Mucosa of descending colon (tissue), 3 donors: ENCODE data around the gene TSPAN17. TPM values are rescaled to one million over a fixed set of nuclear protein-coding genes. Genes with fewer than 3 reads are reported as not detected.
A peak's percentile ranks its signal among the peaks of the same experiment; 100 is the strongest.
"Not testable (repeated sequence)": the region's sequence is repeated elsewhere in the genome, so short reads cannot be mapped to it uniquely, and the experiment has no call there.

Source experiments
- ATAC-seq: fragments of 200-7000 bp; cut with Tn5 transposase; one replicate; pipeline ENCODE4 v1.9.1; 2020; ENCODE audit warnings: mild to moderate bottlenecking, moderate library complexity
- DNase-seq, 3 donors: peaks; one replicate each; pipeline ENCODE4 v3.0.0-alpha.2; 2020
- H3K36me3 ChIP-seq: fragments of 200-600 bp; one replicate; pipeline ENCODE4 v1.8.0; 2021; ENCODE audit warnings: low read depth, mild to moderate bottlenecking
- H3K4me1 ChIP-seq: fragments of 200-600 bp; one replicate; pipeline ENCODE4 v1.8.0; 2021; ENCODE audit warnings: low read depth, mild to moderate bottlenecking
- H3K4me3 ChIP-seq: fragments of 200-600 bp; one replicate; pipeline ENCODE4 v1.8.0; 2021; ENCODE audit warnings: mild to moderate bottlenecking
- H3K9me3 ChIP-seq: fragments of 200-600 bp; one replicate; pipeline ENCODE4 v1.8.0; 2021; ENCODE audit warnings: mild to moderate bottlenecking
- intact Hi-C, 2 donors: fragments of 100-400 bp; cut with DNase I in 1 of 2; cut with micrococcal nuclease in 1 of 2; formaldehyde crosslinking; loops; one replicate each; pipeline versions ENCODE4 v1.11.0 to v1.11.1; 2022; cut with DNase I, micrococcal nuclease
- long read RNA-seq, 2 donors: library from polyadenylated mRNA; unstranded; transcript quantifications; one replicate each; pipeline ENCODE4 v2.0.0, GENCODE V29; 2019 to 2021
- total RNA-seq, 3 donors: library from RNA; stranded (reverse); fragmentation: NEBNext Ultra II Directional in 2 of 3; extraction: Animal tissue kit (Norgen Biotek cat#: 25700) in 2 of 3; gene quantifications; one replicate each; pipeline versions ENCODE4 v1.2.1 to v1.2.4, GENCODE V29; 2021 to 2023
- TF ChIP-seq, protein P1 (sequence below): fragments of 200-600 bp; IDR thresholded peaks from one replicate; pipeline ENCODE4 v1.8.0; 2022; ENCODE audit warnings: antibody characterized with exemption, mild to moderate bottlenecking
- donor health status: DM: no; HTN: no; CAD: no; lungs with moderate emphysema.
- donor health status: DM: no; HTN: no; CAD: no.
- donor health status: DM: no; HTN: yes; CAD: no.

Gene TSPAN17
- total RNA-seq: 10 to 100 TPM; 25.7 to 36.3 (median 31.9) TPM
- long read RNA-seq, donor 1, transcript TSPAN17-207 (9 exons, 2,457 nt): major isoform, 11 of 22 reads
- long read RNA-seq, donor 1, partial matches to known transcripts: 5 of 22 reads
- long read RNA-seq, donor 1, other reads (novel, unspliced or antisense): 5 of 22 reads
- long read RNA-seq, donor 2, transcript TSPAN17-207 (9 exons, 2,457 nt): major isoform, 5 of 8 reads
- long read RNA-seq, donor 2, partial matches to known transcripts: 1 of 8 reads
- long read RNA-seq, donor 2, other reads (novel, unspliced or antisense): 1 of 8 reads

DNA sequence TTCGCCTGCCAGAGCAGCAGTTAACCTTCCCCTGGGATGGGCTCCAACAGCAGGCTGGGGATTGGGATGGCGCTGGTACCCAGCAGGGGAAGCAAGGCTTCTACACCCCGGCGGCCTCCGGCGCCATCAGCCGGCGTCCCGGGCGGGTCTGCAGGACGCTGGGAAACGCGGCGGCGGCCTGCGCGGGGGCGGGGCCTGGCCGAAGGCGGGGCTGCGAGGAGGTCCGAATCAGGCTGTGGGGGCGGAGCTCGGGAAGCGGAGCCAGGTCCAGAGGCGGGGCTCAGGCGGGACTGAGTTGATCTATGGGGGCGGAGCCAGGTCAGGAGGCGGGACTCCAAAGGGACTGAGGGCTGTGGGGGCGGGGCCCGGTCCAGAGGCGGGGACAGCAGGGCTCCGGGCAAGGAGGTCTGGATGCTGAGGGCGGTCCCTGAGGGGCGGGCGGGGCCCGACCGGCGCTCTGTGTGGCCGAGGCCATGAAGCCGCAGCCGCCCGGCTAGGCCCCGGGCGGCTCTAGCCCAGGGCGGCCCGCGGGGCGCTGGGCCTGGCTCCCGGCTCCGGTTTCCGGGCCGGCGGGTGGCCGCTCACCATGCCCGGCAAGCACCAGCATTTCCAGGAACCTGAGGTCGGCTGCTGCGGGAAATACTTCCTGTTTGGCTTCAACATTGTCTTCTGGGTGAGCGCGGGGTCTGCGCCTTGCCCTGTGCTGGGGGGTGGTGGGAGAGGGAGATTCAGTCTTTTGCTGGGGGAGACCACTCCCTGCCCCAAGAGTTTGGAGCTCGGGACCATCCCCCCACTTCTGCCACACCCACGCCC lies at the start of gene TSPAN17:
Gene TSPAN17, plus strand, starts transcription at position 455 of the 813 bp plus-strand sequence. Its CDS starts 132 bp downstream, at position 587.
- H3K4me1 ChIP-seq: peaks cover 13% of the 10 kb centered on the region
- no peaks in the 10 kb centered on the region for H3K36me3 ChIP-seq
- TF ChIP-seq, protein P1, sequence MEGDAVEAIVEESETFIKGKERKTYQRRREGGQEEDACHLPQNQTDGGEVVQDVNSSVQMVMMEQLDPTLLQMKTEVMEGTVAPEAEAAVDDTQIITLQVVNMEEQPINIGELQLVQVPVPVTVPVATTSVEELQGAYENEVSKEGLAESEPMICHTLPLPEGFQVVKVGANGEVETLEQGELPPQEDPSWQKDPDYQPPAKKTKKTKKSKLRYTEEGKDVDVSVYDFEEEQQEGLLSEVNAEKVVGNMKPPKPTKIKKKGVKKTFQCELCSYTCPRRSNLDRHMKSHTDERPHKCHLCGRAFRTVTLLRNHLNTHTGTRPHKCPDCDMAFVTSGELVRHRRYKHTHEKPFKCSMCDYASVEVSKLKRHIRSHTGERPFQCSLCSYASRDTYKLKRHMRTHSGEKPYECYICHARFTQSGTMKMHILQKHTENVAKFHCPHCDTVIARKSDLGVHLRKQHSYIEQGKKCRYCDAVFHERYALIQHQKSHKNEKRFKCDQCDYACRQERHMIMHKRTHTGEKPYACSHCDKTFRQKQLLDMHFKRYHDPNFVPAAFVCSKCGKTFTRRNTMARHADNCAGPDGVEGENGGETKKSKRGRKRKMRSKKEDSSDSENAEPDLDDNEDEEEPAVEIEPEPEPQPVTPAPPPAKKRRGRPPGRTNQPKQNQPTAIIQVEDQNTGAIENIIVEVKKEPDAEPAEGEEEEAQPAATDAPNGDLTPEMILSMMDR: peak; percentile 6
- peak; percentile 97 for ATAC-seq
- no peaks in the 10 kb centered on the region for H3K9me3 ChIP-seq
- peak; percentile 100 for DNase-seq
- intact Hi-C loops: no loop called here
- H3K4me3 ChIP-seq: peak within 1 kb of the TSS; percentile 54

GRCh38 chr5:176599749-176600430 lies 47.4 kb upstream of the TSPAN17 start:
- intact Hi-C loops, H3K9me3 ChIP-seq, H3K4me1 ChIP-seq, H3K4me3 ChIP-seq, ATAC-seq, H3K36me3 ChIP-seq, DNase-seq: not testable (repeated sequence)

DNA sequence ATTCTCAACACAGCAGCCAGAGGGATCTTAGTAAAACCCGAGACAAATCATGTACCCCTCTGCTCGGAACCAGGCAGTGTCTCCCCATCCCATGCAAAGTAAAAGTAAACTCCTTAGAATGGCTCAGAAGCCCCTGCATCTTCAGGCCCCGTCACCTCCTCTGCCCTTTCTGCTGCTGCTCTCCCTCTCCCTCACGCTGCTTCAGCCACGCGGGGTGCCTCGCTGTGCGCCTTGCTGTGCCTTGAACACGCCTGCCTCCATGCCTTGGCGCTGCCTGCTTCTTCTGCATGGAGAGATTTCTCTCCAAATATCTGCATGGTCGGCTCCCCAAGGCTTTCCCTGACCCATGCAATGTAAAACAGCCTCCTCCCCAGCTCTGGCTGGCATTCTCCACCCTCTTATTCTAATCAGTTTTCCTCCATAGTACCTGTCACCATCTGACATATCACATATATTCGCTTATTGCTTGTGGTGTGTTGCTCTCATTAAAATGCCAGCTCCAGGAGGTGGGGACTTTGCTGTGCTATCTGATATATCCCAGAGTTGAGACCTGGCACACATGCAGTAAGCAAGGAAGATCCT lies 45.3 kb upstream of the TSPAN17 start:
- DNase-seq: no peak
- Histone ChIP-seq H3K4me3 (no peak overlapping the region), H3K4me1 (peaks cover 2% of the 10 kb centered on the region), H3K36me3 (no peaks in the 10 kb centered on the region), H3K9me3 (no peaks in the 10 kb centered on the region)
- intact Hi-C loops: no loop called here
- TF ChIP-seq, protein P1: no peak
- ATAC-seq: no peak

DNA sequence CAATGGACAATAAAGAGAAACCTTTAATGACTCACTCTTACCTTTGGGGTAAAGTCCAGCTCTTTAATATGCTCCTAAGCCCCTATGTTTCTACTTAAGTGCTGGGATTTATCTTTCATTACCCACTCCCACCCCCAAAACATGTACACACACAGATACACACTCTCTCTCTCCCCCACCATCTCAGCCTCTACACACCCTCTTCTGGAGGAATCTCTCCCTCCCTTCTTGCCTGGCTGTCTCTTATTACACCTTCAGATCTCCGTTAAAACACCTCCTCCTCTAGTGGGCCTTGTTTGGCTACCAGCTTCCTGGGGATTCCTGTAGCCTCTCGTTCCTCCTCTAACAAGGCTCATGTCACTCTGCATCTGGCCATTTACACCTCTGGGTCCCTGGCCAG lies 44.2 kb upstream of the TSPAN17 start:
- no peaks in the 10 kb centered on the region for H3K9me3 ChIP-seq
- no peaks in the 10 kb centered on the region for H3K4me1 ChIP-seq
- H3K4me3 ChIP-seq: no peak overlapping the region
- ATAC-seq (no peak), DNase-seq (no peak)
- intact Hi-C loops: no loop called here
- H3K36me3 ChIP-seq: no peaks in the 10 kb centered on the region
- TF ChIP-seq, protein P1: no peak

GRCh38 chr5:176606032-176606431 lies 41.3 kb upstream of the TSPAN17 start:
- Histone ChIP-seq H3K36me3 (no peaks in the 10 kb centered on the region), H3K4me1 (peaks cover 4% of the 10 kb centered on the region), H3K9me3 (no peaks in the 10 kb centered on the region), H3K4me3 (no peak overlapping the region)
- ATAC-seq: no peak
- TF ChIP-seq, protein P1: no peak
- intact Hi-C loops: no loop called here
- no peak for DNase-seq
